ENCODE data around the gene CLDN4.
"Not testable (repeated sequence)": the region's sequence is repeated elsewhere in the genome, so short reads cannot be mapped to it uniquely, and the experiment has no call there.

The CLDN4 gene

DNA sequence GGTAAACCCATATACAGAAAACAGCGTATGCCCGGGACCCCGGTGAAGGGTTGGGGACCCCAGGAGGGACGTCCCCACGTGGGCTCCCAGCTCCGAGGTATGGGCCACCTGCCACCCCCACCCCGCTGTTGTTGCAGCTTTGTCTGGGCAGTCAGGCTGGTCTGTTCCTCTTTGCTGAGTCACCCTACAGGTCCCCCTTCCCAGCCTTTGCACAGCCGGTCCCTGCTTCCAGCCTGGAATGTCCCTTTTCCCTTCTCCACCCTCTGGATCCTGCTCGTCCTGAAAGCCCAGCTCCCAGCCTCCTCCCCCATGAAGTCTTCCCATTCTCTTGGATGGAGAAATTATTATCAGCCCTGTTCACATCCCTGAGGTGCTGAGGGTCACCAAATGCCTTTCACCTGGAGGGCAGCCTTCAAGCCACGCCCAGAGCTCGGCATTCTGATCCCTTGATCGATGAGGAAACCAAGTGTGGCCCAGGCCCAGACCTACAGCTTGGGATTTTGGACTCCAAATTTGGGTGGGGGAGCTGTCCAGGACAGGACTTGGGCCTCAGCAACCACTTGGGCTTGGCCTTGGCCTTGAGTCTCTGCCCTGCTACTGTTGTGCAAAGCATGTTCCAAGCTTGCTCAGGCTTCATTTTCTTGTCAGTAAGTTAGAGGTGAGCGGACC, 2.6 kb downstream of the CLDN4 start:
- TF ChIP-seq, protein P1, sequence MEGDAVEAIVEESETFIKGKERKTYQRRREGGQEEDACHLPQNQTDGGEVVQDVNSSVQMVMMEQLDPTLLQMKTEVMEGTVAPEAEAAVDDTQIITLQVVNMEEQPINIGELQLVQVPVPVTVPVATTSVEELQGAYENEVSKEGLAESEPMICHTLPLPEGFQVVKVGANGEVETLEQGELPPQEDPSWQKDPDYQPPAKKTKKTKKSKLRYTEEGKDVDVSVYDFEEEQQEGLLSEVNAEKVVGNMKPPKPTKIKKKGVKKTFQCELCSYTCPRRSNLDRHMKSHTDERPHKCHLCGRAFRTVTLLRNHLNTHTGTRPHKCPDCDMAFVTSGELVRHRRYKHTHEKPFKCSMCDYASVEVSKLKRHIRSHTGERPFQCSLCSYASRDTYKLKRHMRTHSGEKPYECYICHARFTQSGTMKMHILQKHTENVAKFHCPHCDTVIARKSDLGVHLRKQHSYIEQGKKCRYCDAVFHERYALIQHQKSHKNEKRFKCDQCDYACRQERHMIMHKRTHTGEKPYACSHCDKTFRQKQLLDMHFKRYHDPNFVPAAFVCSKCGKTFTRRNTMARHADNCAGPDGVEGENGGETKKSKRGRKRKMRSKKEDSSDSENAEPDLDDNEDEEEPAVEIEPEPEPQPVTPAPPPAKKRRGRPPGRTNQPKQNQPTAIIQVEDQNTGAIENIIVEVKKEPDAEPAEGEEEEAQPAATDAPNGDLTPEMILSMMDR (IDR thresholded peaks at IDR 0.05; ENCODE audit: insufficient read depth, low read length) = no peak
- TF ChIP-seq, protein P2, sequence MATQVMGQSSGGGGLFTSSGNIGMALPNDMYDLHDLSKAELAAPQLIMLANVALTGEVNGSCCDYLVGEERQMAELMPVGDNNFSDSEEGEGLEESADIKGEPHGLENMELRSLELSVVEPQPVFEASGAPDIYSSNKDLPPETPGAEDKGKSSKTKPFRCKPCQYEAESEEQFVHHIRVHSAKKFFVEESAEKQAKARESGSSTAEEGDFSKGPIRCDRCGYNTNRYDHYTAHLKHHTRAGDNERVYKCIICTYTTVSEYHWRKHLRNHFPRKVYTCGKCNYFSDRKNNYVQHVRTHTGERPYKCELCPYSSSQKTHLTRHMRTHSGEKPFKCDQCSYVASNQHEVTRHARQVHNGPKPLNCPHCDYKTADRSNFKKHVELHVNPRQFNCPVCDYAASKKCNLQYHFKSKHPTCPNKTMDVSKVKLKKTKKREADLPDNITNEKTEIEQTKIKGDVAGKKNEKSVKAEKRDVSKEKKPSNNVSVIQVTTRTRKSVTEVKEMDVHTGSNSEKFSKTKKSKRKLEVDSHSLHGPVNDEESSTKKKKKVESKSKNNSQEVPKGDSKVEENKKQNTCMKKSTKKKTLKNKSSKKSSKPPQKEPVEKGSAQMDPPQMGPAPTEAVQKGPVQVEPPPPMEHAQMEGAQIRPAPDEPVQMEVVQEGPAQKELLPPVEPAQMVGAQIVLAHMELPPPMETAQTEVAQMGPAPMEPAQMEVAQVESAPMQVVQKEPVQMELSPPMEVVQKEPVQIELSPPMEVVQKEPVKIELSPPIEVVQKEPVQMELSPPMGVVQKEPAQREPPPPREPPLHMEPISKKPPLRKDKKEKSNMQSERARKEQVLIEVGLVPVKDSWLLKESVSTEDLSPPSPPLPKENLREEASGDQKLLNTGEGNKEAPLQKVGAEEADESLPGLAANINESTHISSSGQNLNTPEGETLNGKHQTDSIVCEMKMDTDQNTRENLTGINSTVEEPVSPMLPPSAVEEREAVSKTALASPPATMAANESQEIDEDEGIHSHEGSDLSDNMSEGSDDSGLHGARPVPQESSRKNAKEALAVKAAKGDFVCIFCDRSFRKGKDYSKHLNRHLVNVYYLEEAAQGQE (IDR thresholded peaks at IDR 0.05; ENCODE audit: insufficient replicate concordance, low read depth) = peak; percentile 65
- no peaks in the 10 kb centered on the region for H3K27me3 ChIP-seq (ENCODE audit: insufficient read depth, poor library complexity, severe bottlenecking)
- DNase-seq (ENCODE audit: low read depth in 1 of 2, low spot score in 1 of 2) = no peak
- no peak overlapping the region for H3K4me3 ChIP-seq (replicated peaks; ENCODE audit: insufficient read depth, low read length)
- no peak overlapping the region for H3K27ac ChIP-seq (replicated peaks)

DNA sequence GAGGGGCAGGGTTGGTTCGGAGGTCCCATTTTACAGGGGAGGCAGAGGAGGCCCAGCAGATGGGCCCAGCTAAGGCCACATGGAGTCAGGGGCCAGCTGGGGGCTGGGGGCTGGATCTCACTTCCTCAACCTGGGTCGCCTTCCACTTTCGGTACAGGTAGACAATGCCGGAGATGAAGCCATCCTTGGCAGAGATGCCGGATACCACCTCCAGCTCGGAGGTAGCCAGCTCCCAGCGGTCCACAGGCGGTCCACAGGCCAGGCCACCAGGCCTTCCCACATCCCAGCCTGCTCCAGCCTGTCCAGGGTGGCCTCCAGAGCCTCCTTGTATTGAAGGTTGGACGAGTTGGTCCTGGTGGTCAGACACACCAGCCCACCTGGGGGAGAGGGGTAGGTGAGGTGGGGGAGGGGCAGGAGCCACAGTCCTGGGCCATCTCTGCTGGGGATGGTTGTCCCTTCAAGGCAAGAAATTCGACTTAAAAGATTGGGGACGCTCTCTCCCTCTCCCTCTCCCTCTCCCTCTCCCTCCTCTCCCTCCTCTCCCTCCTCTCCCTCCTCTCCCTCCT, 3.9 kb downstream of the CLDN4 start:
- TF ChIP-seq, protein P1 (IDR thresholded peaks at IDR 0.05; ENCODE audit: insufficient read depth, low read length) = no peak
- TF ChIP-seq GABPA (IDR thresholded peaks at IDR 0.05; ENCODE audit: low read depth) (no peak), POLR2AphosphoS5 (IDR thresholded peaks at IDR 0.05; ENCODE audit: low read depth) (no peak), SPI1 (IDR thresholded peaks at IDR 0.05; ENCODE audit: borderline replicate concordance, low read depth) (no peak)
- TF ChIP-seq, protein P2 (IDR thresholded peaks at IDR 0.05; ENCODE audit: insufficient replicate concordance, low read depth) = no peak
- Histone ChIP-seq H3K4me3 (replicated peaks; ENCODE audit: insufficient read depth, low read length) (no peak overlapping the region), H3K27ac (replicated peaks) (no peak overlapping the region), H3K27me3 (ENCODE audit: insufficient read depth, poor library complexity, severe bottlenecking) (no peaks in the 10 kb centered on the region)
- DNase-seq (ENCODE audit: low read depth in 1 of 2, low spot score in 1 of 2) = no peak

DNA sequence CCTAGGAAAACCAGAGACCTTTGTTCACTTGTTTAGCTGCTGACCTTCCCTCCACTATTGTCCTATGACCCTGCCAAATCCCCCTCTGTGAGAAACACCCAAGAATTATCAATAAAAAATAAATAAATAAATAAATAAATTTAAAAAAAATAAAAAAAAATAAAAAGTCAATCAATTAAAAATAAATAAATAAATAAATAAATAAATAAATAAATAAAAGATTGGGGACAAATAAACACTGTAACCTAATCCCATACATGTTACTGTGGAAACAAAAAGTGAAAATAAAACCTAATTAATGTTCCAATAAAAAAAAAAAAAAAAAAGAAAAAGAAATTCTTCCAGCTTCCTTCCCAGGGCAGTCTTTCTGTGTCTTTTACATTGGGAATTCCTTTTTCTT, 6.4 kb downstream of the CLDN4 start:
- not testable (repeated sequence) for H3K4me3 ChIP-seq (replicated peaks; ENCODE audit: insufficient read depth, low read length); DNase-seq (ENCODE audit: low read depth in 1 of 2, low spot score in 1 of 2); H3K27ac ChIP-seq (replicated peaks); H3K27me3 ChIP-seq (ENCODE audit: insufficient read depth, poor library complexity, severe bottlenecking)

DNA sequence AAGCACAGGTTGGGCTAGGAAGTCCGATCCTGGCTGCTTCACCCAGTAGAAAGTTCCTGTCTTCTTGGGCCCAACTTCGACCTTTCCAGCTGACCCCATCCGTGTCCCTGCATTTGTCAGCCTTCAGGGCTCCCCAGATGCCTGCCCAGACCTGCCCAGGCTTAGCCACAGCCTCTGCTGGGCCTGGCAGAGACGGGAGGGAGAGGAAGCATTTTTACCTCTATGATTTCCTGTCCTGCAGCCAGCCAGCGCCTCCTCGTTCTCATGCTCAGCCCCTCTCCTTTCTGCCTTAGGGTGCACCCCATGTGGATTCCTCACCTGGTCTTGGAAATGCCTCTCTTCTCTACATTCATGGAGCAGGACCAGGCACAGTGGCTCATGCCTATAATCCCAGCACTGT, 7.8 kb downstream of the CLDN4 start:
- Histone ChIP-seq H3K4me3 (replicated peaks; ENCODE audit: insufficient read depth, low read length) (no peak overlapping the region), H3K27me3 (ENCODE audit: insufficient read depth, poor library complexity, severe bottlenecking) (peaks cover 2% of the 10 kb centered on the region), H3K27ac (replicated peaks) (no peak overlapping the region)
- TF ChIP-seq POLR2AphosphoS5 (IDR thresholded peaks at IDR 0.05; ENCODE audit: low read depth) (no peak), SPI1 (IDR thresholded peaks at IDR 0.05; ENCODE audit: borderline replicate concordance, low read depth) (no peak), GABPA (IDR thresholded peaks at IDR 0.05; ENCODE audit: low read depth) (no peak)
- TF ChIP-seq, protein P1 (IDR thresholded peaks at IDR 0.05; ENCODE audit: insufficient read depth, low read length) = no peak
- TF ChIP-seq, protein P2 (IDR thresholded peaks at IDR 0.05; ENCODE audit: insufficient replicate concordance, low read depth) = no peak
- no peak for DNase-seq (ENCODE audit: low read depth in 1 of 2, low spot score in 1 of 2)
